K562 (cell line): ENCODE results near the gene LBHD2. TPM values are rescaled to one million over a fixed set of nuclear protein-coding genes. Genes with fewer than 3 reads are reported as not detected.
A peak's percentile ranks its signal among the peaks of the same experiment; 100 is the strongest.

Experiments used
- ATAC-seq: fragments of 200-7000 bp; cut with Tn5 transposase; 3 replicates; pipeline ENCODE4 v1.9.1; 2020; ENCODE audit warnings: moderate library complexity
- BruUV-seq: library from RNA; stranded (reverse); fragments of 400-500 nt; replicated peaks from 2 replicates; lab custom pipeline; 2021; lab: Mats Ljungman, UMichigan
- CTCF ChIA-PET: fragments of 300-600 bp; formaldehyde crosslinking; extraction: SDS; loops from one replicate; lab custom pipeline; 2021; ENCODE audit warnings: low intra/inter-chr PET ratio; lab: Yijun Ruan, JAX
- POLR2A ChIA-PET: fragments of 300-600, 350-650 bp; sonication (Branson Sonifier 250); formaldehyde crosslinking; extraction: SDS; loops from one replicate; lab custom pipeline; 2021; ENCODE audit warnings: antibody characterized with exemption, inconsistent platforms; lab: Yijun Ruan, JAX
- DNase-seq, 4 experiments: peaks; one replicate each; pipeline versions ENCODE4 v3.0.0 to v3.0.0-alpha.2; 2011 to 2018; ENCODE audit warnings: low spot score in 3 of 4, mixed read lengths in 3 of 4; ENCODE audit errors: extremely low read depth in 1 of 4
- FAIRE-seq: peaks from 2 replicates; lab custom pipeline; 2011; peaks lifted over from hg19 to GRCh38; lab: Jason Lieb, UNC
- H2AFZ ChIP-seq: 2 replicates; pipeline ENCODE4 v1.6.0; 2011; ENCODE audit warnings: low read depth, low read length, control low read depth, inconsistent platforms
- H3K27ac ChIP-seq: fragments of 200-600 bp; 3 replicates; pipeline ENCODE4 v1.8.0; 2011; ENCODE audit warnings: low read depth, mild to moderate bottlenecking, control low read depth, inconsistent platforms, low read length, moderate library complexity, mixed read lengths; ENCODE audit errors: extremely low read depth
- H3K27me3 ChIP-seq, 2 experiments: fragments of 300-600 bp in 1 of 2; 2 replicates in 1 of 2; 3 replicates in 1 of 2; pipeline versions ENCODE4 v1.6.0 to v1.8.0; 2011; ENCODE audit warnings: inconsistent platforms in 2 of 2, low read length in 2 of 2, mild to moderate bottlenecking in 1 of 2, mixed read lengths in 1 of 2, moderate library complexity in 1 of 2; ENCODE audit not compliant: control insufficient read depth in 2 of 2, insufficient read depth in 2 of 2
- H3K36me3 ChIP-seq: fragments of 300-600 bp; 3 replicates; pipeline ENCODE4 v1.8.0; 2011; ENCODE audit warnings: mild to moderate bottlenecking, low read length, inconsistent platforms; ENCODE audit not compliant: control insufficient read depth, insufficient read depth
- H3K4me1 ChIP-seq, 2 experiments: fragments of 200-600 bp in 1 of 2; replicated peaks in 1 of 2; 2 replicates in 1 of 2; 3 replicates in 1 of 2; pipeline versions ENCODE4 v1.5.1 to v1.8.0; 2011; ENCODE audit warnings: inconsistent platforms in 2 of 2, low read length in 2 of 2, mild to moderate bottlenecking in 1 of 2, mixed read lengths in 1 of 2, moderate library complexity in 1 of 2; ENCODE audit not compliant: control insufficient read depth in 2 of 2, insufficient read depth in 2 of 2
- H3K4me2 ChIP-seq: 2 replicates; pipeline ENCODE4 v1.6.1; 2011; ENCODE audit warnings: low read length, control low read depth, inconsistent platforms, mixed read lengths; ENCODE audit not compliant: insufficient read depth
- H3K4me3 ChIP-seq: fragments of 200-600 bp; sonication (generic), shearing (Covaris generic); 2 replicates; pipeline ENCODE4 v1.5.1; 2016; ENCODE audit warnings: control low read depth, inconsistent platforms
- H3K79me2 ChIP-seq: fragments of 200-600 bp; 3 replicates; pipeline ENCODE4 v1.8.0; 2011; ENCODE audit warnings: low read length, inconsistent platforms; ENCODE audit not compliant: control insufficient read depth, insufficient read depth
- H3K9ac ChIP-seq, 2 experiments: 2 replicates each; pipeline versions ENCODE4 v1.6.0 to v1.6.1; 2011; ENCODE audit warnings: low read depth in 2 of 2, low read length in 2 of 2, control low read depth in 1 of 2, inconsistent platforms in 1 of 2, mild to moderate bottlenecking in 1 of 2, mixed read lengths in 1 of 2; ENCODE audit not compliant: insufficient read depth in 1 of 2
- H3K9me1 ChIP-seq: one replicate; pipeline ENCODE4 v1.6.0; 2011; ENCODE audit warnings: inconsistent platforms, mild to moderate bottlenecking, low read length, moderate library complexity; ENCODE audit not compliant: control insufficient read depth, insufficient read depth
- H3K9me3 ChIP-seq: replicated peaks from 2 replicates; pipeline ENCODE4 v1.5.1; 2011; ENCODE audit warnings: low read depth, low read length, inconsistent platforms; ENCODE audit not compliant: control insufficient read depth, insufficient read depth
- H4K20me1 ChIP-seq: replicated peaks from 2 replicates; pipeline ENCODE4 v1.6.1; 2011; ENCODE audit warnings: low read length, inconsistent platforms, mixed read lengths; ENCODE audit not compliant: control insufficient read depth, insufficient read depth
- FOXA3 ChIP-seq, 2 experiments: fragments of 450-650 bp in 1 of 2; sonication (generic) in 1 of 2; formaldehyde crosslinking; IDR thresholded peaks in 1 of 2; conservative IDR thresholded peaks in 1 of 2; 2 replicates each; pipeline versions ENCODE4 v1.4.0 to v1.8.0; 2020 to 2022; ENCODE audit warnings: mild to moderate bottlenecking in 2 of 2, missing genetic modification reagents in 1 of 2
- LEF1 ChIP-seq: fragments of 450-650 bp; IDR thresholded peaks from 2 replicates; pipeline ENCODE4 v1.6.1; 2016; ENCODE audit warnings: mild to moderate bottlenecking
- PCBP1 ChIP-seq: fragments of 200-400 bp; formaldehyde crosslinking; IDR thresholded peaks from 2 replicates; pipeline ENCODE4 v1.6.1; 2018; ENCODE audit warnings: mild to moderate bottlenecking, low read depth, low read length; ENCODE audit not compliant: poor library complexity, severe bottlenecking
- POLR2G ChIP-seq: fragments of 200-400 bp; formaldehyde crosslinking; IDR thresholded peaks from 2 replicates; pipeline ENCODE4 v1.6.1; 2017; ENCODE audit warnings: low read depth, mild to moderate bottlenecking, antibody characterized with exemption, low read length, moderate library complexity
- SPI1 ChIP-seq: IDR thresholded peaks from 2 replicates; pipeline ENCODE4 v1.6.1; 2011; ENCODE audit warnings: low read depth, low read length, control low read depth, borderline replicate concordance
- WGBS: fragments of 100-300 bp; shearing (Covaris generic); methylation state at CpG from one replicate; pipeline ENCODE4 v1.1.6; 2016; ENCODE audit warnings: low coverage, mixed read lengths; ENCODE audit not compliant: insufficient coverage; ENCODE audit errors: missing lambda C conversion rate; 5-methylcytosine and 5-hydroxymethylcytosine counted together
- in situ Hi-C: fragments of 300-500 bp; cut with MboI; formaldehyde crosslinking; loops from 4 replicates; pipeline ENCODE4 v1.15.0; 2018; ENCODE audit warnings: inconsistent platforms, mixed read lengths
- intact Hi-C: fragments of 100-400 bp; cut with micrococcal nuclease; formaldehyde crosslinking; loops from 2 replicates; pipeline ENCODE4 v1.14.2; 2022
- polyA plus RNA-seq, 8 experiments: library from polyadenylated mRNA; depleted of rRNA in 4 of 8; stranded (reverse) in 5 of 8; unstranded in 3 of 8; fragments of >200 nt; fragmentation: Nextera tagmentation in 2 of 8; fragmentation: Illumina TruSeq in 1 of 8; extraction: Ambion mirVana in 2 of 8; extraction: Trizol in 1 of 8; gene quantifications; 2 replicates each; pipeline versions ENCODE4 v1.2.1 to v1.2.3, GENCODE V29; 2011 to 2014; ENCODE audit warnings: inconsistent platforms in 1 of 8, missing spikeins in 1 of 8
- total RNA-seq, 7 experiments: library from RNA; depleted of rRNA in 6 of 7; stranded (reverse); fragments of >200 nt in 6 of 7; fragmentation: Illumina TruSeq in 2 of 7; extraction: Trizol in 2 of 7; gene quantifications; 2 replicates each; pipeline versions ENCODE4 v1.2.1 to v1.2.3, GENCODE V29; 2011 to 2021; ENCODE audit warnings: low replicate concordance in 1 of 7
- TF ChIP-seq, protein P1 (sequence below): IDR thresholded peaks from 2 replicates; pipeline ENCODE4 v1.6.1; 2011; ENCODE audit not compliant: insufficient read length; ENCODE audit errors: extremely low read depth
- TF ChIP-seq, protein P2 (sequence below): sonication (generic); formaldehyde crosslinking; IDR thresholded peaks from 2 replicates; pipeline ENCODE4 v1.8.1; 2023; ENCODE audit warnings: missing genetic modification reagents, mild to moderate bottlenecking, borderline replicate concordance
- TF ChIP-seq, protein P3 (sequence below): fragments of 450-650 bp; IDR thresholded peaks from 2 replicates; pipeline ENCODE4 v1.7.0; 2016; ENCODE audit warnings: borderline replicate concordance

Gene LBHD2
- total and polyA plus RNA-seq, 9 of the 15 experiments (the other 6 are each of a cell fraction or from before 2014, with no cell fraction given) = not detected

DNA sequence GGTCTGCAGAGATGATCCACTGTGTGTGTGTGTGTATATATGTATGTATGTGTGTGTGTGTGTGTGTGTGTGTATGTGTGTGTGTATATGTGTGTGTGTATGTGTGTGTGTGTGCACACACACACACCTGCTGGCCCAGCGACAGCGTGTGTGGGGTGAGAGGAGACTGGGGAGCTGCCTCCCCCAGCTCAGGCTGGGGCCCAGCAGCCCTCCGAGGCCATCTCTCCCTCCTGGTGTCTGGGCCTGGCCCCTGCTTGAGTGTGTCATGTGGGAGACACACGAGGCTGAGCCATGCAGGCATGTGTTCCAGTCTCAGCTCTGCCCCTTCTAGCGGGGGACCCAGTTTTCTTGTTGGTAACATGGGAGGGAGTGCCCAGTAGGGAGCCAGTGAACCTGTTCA lies 29.3 kb downstream of the LBHD2 start:
- peak overlapping the region; percentile 41; the same call in 1 of the 3 replicates for H3K27ac ChIP-seq
- no peak overlapping the region for H3K4me3 ChIP-seq
- no peaks in the 10 kb centered on the region for H4K20me1 ChIP-seq
- DNase-seq = no peak
- no peaks in the 10 kb centered on the region; the same call in 1 of the 3 replicates for H3K79me2 ChIP-seq
- BruUV-seq = no TSS peak
- H3K9ac ChIP-seq = peak overlapping the region in 1 of 2 experiments; percentile 87; a peak in 3 of 4 replicates
- ChIA-PET CTCF (no interaction called here), POLR2A (interaction anchor here (0.6 to 1.1 kb wide), 3 partner anchors 29 to 447 kb away, joined by 3 to 6 read pairs (median 4); no protein-coding TSS in a partner anchor)
- no peak for FAIRE-seq
- no peaks in the 10 kb centered on the region for H3K36me3 ChIP-seq
- ATAC-seq = no peak
- intact Hi-C loops = no loop called here
- peaks cover 53 to 85% of the 10 kb centered on the region in 2 experiments for H3K4me1 ChIP-seq
- 55% methylated on average over 1 of the region's 5 CpGs for WGBS
- no peaks in the 10 kb centered on the region for H3K9me3 ChIP-seq
- in situ Hi-C loops = no loop called here
- no peak overlapping the region for H3K4me2 ChIP-seq
- no peak overlapping the region for H2AFZ ChIP-seq
- H3K27me3 ChIP-seq = no peaks in the 10 kb centered on the region
- H3K9me1 ChIP-seq = no peaks in the 10 kb centered on the region
- TF ChIP-seq, protein P1, sequence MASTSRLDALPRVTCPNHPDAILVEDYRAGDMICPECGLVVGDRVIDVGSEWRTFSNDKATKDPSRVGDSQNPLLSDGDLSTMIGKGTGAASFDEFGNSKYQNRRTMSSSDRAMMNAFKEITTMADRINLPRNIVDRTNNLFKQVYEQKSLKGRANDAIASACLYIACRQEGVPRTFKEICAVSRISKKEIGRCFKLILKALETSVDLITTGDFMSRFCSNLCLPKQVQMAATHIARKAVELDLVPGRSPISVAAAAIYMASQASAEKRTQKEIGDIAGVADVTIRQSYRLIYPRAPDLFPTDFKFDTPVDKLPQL = no peak
- TF ChIP-seq, protein P2, sequence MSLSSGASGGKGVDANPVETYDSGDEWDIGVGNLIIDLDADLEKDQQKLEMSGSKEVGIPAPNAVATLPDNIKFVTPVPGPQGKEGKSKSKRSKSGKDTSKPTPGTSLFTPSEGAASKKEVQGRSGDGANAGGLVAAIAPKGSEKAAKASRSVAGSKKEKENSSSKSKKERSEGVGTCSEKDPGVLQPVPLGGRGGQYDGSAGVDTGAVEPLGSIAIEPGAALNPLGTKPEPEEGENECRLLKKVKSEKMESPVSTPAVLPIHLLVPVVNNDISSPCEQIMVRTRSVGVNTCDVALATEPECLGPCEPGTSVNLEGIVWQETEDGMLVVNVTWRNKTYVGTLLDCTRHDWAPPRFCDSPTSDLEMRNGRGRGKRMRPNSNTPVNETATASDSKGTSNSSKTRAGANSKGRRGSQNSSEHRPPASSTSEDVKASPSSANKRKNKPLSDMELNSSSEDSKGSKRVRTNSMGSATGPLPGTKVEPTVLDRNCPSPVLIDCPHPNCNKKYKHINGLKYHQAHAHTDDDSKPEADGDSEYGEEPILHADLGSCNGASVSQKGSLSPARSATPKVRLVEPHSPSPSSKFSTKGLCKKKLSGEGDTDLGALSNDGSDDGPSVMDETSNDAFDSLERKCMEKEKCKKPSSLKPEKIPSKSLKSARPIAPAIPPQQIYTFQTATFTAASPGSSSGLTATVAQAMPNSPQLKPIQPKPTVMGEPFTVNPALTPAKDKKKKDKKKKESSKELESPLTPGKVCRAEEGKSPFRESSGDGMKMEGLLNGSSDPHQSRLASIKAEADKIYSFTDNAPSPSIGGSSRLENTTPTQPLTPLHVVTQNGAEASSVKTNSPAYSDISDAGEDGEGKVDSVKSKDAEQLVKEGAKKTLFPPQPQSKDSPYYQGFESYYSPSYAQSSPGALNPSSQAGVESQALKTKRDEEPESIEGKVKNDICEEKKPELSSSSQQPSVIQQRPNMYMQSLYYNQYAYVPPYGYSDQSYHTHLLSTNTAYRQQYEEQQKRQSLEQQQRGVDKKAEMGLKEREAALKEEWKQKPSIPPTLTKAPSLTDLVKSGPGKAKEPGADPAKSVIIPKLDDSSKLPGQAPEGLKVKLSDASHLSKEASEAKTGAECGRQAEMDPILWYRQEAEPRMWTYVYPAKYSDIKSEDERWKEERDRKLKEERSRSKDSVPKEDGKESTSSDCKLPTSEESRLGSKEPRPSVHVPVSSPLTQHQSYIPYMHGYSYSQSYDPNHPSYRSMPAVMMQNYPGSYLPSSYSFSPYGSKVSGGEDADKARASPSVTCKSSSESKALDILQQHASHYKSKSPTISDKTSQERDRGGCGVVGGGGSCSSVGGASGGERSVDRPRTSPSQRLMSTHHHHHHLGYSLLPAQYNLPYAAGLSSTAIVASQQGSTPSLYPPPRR (CRISPR knock-in tag) = no peak
- TF ChIP-seq POLR2G (0 out of 2 replicates have a peak, but pooled peaks have one; percentile 11), PCBP1 (no peak), LEF1 (no peak), SPI1 (no peak), FOXA3 (CRISPR knock-in tag; conservative IDR thresholded peaks at IDR 0.05 in 1 of 2, IDR thresholded peaks at IDR 0.05 in 1 of 2) (no peak)
- TF ChIP-seq, protein P3, sequence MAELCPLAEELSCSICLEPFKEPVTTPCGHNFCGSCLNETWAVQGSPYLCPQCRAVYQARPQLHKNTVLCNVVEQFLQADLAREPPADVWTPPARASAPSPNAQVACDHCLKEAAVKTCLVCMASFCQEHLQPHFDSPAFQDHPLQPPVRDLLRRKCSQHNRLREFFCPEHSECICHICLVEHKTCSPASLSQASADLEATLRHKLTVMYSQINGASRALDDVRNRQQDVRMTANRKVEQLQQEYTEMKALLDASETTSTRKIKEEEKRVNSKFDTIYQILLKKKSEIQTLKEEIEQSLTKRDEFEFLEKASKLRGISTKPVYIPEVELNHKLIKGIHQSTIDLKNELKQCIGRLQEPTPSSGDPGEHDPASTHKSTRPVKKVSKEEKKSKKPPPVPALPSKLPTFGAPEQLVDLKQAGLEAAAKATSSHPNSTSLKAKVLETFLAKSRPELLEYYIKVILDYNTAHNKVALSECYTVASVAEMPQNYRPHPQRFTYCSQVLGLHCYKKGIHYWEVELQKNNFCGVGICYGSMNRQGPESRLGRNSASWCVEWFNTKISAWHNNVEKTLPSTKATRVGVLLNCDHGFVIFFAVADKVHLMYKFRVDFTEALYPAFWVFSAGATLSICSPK = no peak
